HCT116 (cell line): ENCODE results near the gene GAS2L2. TPM values are rescaled to one million over a fixed set of nuclear protein-coding genes. Genes with fewer than 3 reads are reported as not detected.

Experiments used
- ATAC-seq: fragments of 200-7000 bp; cut with Tn5 transposase; 2 replicates; pipeline ENCODE4 v1.9.1; 2020; ENCODE audit warnings: mild to moderate bottlenecking, moderate library complexity
- BruUV-seq: library from RNA; stranded (reverse); fragments of 400-500 nt; replicated peaks from 2 replicates; lab custom pipeline; 2021; lab: Mats Ljungman, UMichigan
- CTCF ChIA-PET: fragments of 300-600 bp; sonication (Branson Sonifier 250); formaldehyde crosslinking; loops from one replicate; lab custom pipeline; 2021; ENCODE audit warnings: antibody characterized with exemption; lab: Charles Lee
- POLR2A ChIA-PET: fragments of 300-600, 350-600 bp; sonication (Branson Sonifier 250); formaldehyde crosslinking; loops from one replicate; lab custom pipeline; 2021; ENCODE audit warnings: antibody characterized with exemption; lab: Charles Lee
- RAD21 ChIA-PET, 2 experiments: fragments of 300-600 bp; sonication (Branson Sonifier 250); formaldehyde crosslinking; loops; one replicate each; lab custom pipeline; 2023; ENCODE audit warnings: low total read pairs in 2 of 2; ENCODE audit not compliant: uncharacterized antibody in 2 of 2, unreplicated experiment in 2 of 2, low non-redundant PET in 1 of 2; lab: Charles Lee
- DNase-seq: peaks from one replicate; pipeline ENCODE4 v3.0.0-alpha.2; 2010; ENCODE audit warnings: low read depth, low spot score
- H2AFZ ChIP-seq: fragments of 200-600 bp; shearing (Covaris generic), sonication (generic); 2 replicates; pipeline ENCODE4 v1.6.1; 2017; ENCODE audit warnings: low read depth, mixed run types, mixed read lengths, antibody characterized with exemption, low read length; ENCODE audit not compliant: poor library complexity, severe bottlenecking
- H3K27ac ChIP-seq: 2 replicates; pipeline ENCODE4 v1.5.1; 2012; ENCODE audit warnings: low read depth, low read length
- H3K27me3 ChIP-seq: fragments of 200-600 bp; sonication (generic); 2 replicates; pipeline ENCODE4 v1.6.1; 2016; ENCODE audit warnings: mixed run types, low read length, mixed read lengths; ENCODE audit not compliant: insufficient read depth
- H3K36me3 ChIP-seq, 2 experiments: fragments of 200-500 bp in 1 of 2; fragments of 200-600 bp in 1 of 2; sonication (Bioruptor generic) in 1 of 2; sonication (generic) in 1 of 2; 2 replicates each; pipeline versions ENCODE4 v1.5.1 to v1.6.1; 2014 to 2016; ENCODE audit warnings: low read length in 2 of 2, inconsistent platforms in 1 of 2, mixed read lengths in 1 of 2, mixed run types in 1 of 2; ENCODE audit not compliant: insufficient read depth in 2 of 2, control insufficient read depth in 1 of 2
- H3K4me1 ChIP-seq, 2 experiments: fragments of 200-600 bp in 1 of 2; sonication (generic) in 1 of 2; 2 replicates each; pipeline versions ENCODE4 v1.5.1 to v1.6.1; 2012 to 2017; ENCODE audit warnings: low read length in 2 of 2, inconsistent platforms in 1 of 2, mild to moderate bottlenecking in 1 of 2, mixed read lengths in 1 of 2, mixed run types in 1 of 2, moderate library complexity in 1 of 2; ENCODE audit not compliant: insufficient read depth in 2 of 2, control insufficient read depth in 1 of 2
- H3K4me2 ChIP-seq: fragments of 200-600 bp; sonication (generic); 2 replicates; pipeline ENCODE4 v1.6.1; 2017; ENCODE audit warnings: mixed run types, low read length, mixed read lengths
- H3K4me3 ChIP-seq, 2 experiments: fragments of 200-600 bp in 1 of 2; sonication (generic) in 1 of 2; replicated peaks in 1 of 2; 2 replicates each; pipeline ENCODE4 v1.5.1; 2011 to 2016; ENCODE audit warnings: low read length in 2 of 2, control low read depth in 1 of 2, low read depth in 1 of 2, mild to moderate bottlenecking in 1 of 2, mixed read lengths in 1 of 2, mixed run types in 1 of 2
- H3K79me2 ChIP-seq: fragments of 200-600 bp; sonication (generic); 2 replicates; pipeline ENCODE4 v1.6.1; 2017; ENCODE audit warnings: mild to moderate bottlenecking, mixed run types, low read length, moderate library complexity, mixed read lengths; ENCODE audit not compliant: insufficient read depth
- H3K9ac ChIP-seq: fragments of 200-600 bp; sonication (generic); 2 replicates; pipeline ENCODE4 v1.6.1; 2016; ENCODE audit warnings: low read length, mixed read lengths
- H3K9me2 ChIP-seq: fragments of 200-600 bp; sonication (generic), shearing (Covaris generic); 2 replicates; pipeline ENCODE4 v1.6.1; 2017; ENCODE audit warnings: mixed run types, mild to moderate bottlenecking, moderate library complexity; ENCODE audit not compliant: insufficient read depth
- H3K9me3 ChIP-seq, 2 experiments: fragments of 200-500 bp in 1 of 2; fragments of 200-600 bp in 1 of 2; sonication (Bioruptor generic) in 1 of 2; sonication (generic) in 1 of 2; 2 replicates each; pipeline ENCODE4 v1.6.1; 2014 to 2017; ENCODE audit warnings: low read length in 2 of 2, mixed read lengths in 2 of 2, inconsistent platforms in 1 of 2, low read depth in 1 of 2, mild to moderate bottlenecking in 1 of 2, mixed run types in 1 of 2, moderate library complexity in 1 of 2; ENCODE audit not compliant: control insufficient read depth in 1 of 2, insufficient read depth in 1 of 2
- H4K20me1 ChIP-seq: fragments of 200-600 bp; sonication (generic), shearing (Covaris generic); 2 replicates; pipeline ENCODE4 v1.6.1; 2017; ENCODE audit warnings: mixed run types, mild to moderate bottlenecking, moderate library complexity; ENCODE audit not compliant: insufficient read depth
- CBX3 ChIP-seq: IDR thresholded peaks from 2 replicates; pipeline ENCODE4 v1.6.1; 2012; ENCODE audit warnings: low read depth
- POLR2A ChIP-seq: IDR thresholded peaks from 2 replicates; pipeline ENCODE4 v1.7.0; 2011; ENCODE audit warnings: borderline replicate concordance; ENCODE audit not compliant: insufficient read depth, insufficient read length; ENCODE audit errors: extremely low read depth
- RAD21 ChIP-seq: IDR thresholded peaks from 2 replicates; pipeline ENCODE4 v1.6.1; 2012; ENCODE audit warnings: low read depth, mild to moderate bottlenecking
- intact Hi-C: fragments of 100-400 bp; cut with micrococcal nuclease; formaldehyde crosslinking; loops from 2 replicates; pipeline ENCODE4 v1.10.0; 2022
- total RNA-seq: library from RNA; stranded (reverse); gene quantifications from one replicate; pipeline ENCODE4 v1.2.1, GENCODE V29; 2021; ENCODE audit not compliant: unreplicated experiment
- TF ChIP-seq, protein P1 (sequence below): IDR thresholded peaks from 2 replicates; pipeline ENCODE4 v1.6.1; 2012; ENCODE audit warnings: low read depth
- TF ChIP-seq, protein P2 (sequence below): IDR thresholded peaks from 2 replicates; pipeline ENCODE4 v1.6.1; 2012
- TF ChIP-seq, protein P3 (sequence below): IDR thresholded peaks from 2 replicates; pipeline ENCODE4 v1.6.1; 2011; ENCODE audit warnings: mild to moderate bottlenecking, low read length, moderate library complexity; ENCODE audit not compliant: insufficient replicate concordance; ENCODE audit errors: extremely low read depth

Gene GAS2L2
- total RNA-seq, 1 experiment from 2014 or later = not detected

DNA sequence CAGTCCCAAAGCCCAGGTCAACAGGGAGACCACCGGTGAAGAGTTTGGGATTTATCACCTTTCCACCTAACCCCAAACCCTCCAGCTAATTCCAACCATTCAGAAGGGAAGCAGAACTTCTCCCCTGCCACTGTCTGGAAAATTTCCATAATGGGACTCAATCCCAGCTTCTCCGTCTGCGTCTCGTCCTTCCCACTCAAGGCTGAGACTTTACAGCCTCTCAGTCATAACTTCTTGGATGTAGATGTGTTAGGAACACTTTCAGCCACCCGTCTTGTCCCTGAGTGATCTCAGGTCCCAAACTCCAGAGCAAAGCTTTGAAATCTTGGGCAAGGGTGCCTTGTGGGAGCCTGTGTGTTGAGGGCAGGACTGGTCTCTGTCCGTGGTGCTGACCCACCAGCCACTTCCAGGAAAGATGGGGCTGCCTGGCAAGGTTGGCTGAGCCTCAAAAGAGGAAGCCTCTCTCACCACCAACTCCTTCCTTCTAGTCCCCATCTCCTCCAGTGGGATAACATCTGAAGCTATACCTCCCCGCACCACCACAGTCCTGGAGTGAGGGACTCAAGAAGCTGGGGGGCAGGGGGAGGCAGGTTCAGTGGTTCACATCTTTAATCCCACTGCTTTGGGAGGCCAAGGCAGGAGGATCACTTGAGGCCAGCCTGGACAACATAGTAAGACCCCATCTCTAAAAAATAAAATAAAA, 9.3 kb downstream of the GAS2L2 start:
- BruUV-seq = no TSS peak
- Histone ChIP-seq H3K4me3 (no peak overlapping the region), H3K9me3 (no peaks in the 10 kb centered on the region), H3K79me2 (no peaks in the 10 kb centered on the region), H3K4me2 (no peak overlapping the region)
- CTCF ChIA-PET = no interaction called here
- POLR2A ChIA-PET = no interaction called here
- TF ChIP-seq, protein P1, sequence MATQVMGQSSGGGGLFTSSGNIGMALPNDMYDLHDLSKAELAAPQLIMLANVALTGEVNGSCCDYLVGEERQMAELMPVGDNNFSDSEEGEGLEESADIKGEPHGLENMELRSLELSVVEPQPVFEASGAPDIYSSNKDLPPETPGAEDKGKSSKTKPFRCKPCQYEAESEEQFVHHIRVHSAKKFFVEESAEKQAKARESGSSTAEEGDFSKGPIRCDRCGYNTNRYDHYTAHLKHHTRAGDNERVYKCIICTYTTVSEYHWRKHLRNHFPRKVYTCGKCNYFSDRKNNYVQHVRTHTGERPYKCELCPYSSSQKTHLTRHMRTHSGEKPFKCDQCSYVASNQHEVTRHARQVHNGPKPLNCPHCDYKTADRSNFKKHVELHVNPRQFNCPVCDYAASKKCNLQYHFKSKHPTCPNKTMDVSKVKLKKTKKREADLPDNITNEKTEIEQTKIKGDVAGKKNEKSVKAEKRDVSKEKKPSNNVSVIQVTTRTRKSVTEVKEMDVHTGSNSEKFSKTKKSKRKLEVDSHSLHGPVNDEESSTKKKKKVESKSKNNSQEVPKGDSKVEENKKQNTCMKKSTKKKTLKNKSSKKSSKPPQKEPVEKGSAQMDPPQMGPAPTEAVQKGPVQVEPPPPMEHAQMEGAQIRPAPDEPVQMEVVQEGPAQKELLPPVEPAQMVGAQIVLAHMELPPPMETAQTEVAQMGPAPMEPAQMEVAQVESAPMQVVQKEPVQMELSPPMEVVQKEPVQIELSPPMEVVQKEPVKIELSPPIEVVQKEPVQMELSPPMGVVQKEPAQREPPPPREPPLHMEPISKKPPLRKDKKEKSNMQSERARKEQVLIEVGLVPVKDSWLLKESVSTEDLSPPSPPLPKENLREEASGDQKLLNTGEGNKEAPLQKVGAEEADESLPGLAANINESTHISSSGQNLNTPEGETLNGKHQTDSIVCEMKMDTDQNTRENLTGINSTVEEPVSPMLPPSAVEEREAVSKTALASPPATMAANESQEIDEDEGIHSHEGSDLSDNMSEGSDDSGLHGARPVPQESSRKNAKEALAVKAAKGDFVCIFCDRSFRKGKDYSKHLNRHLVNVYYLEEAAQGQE = peak; percentile 88
- no peak for TF ChIP-seq POLR2A
- TF ChIP-seq, all 23 proteins: peak for 1
- H2AFZ ChIP-seq = no peak overlapping the region
- DNase-seq = no peak
- no peaks in the 10 kb centered on the region for H3K36me3 ChIP-seq
- no peaks in the 10 kb centered on the region for H3K27me3 ChIP-seq
- ATAC-seq = no peak
- intact Hi-C loops = loop anchor here (10.0 kb wide), 2 partner anchors 1199 to 1319 kb away; no protein-coding TSS in a partner anchor
- H4K20me1 ChIP-seq = no peaks in the 10 kb centered on the region
- RAD21 ChIA-PET = no interaction called here
- no peak overlapping the region for H3K27ac ChIP-seq
- H3K4me1 ChIP-seq = no peaks in the 10 kb centered on the region
- H3K9me2 ChIP-seq = no peaks in the 10 kb centered on the region
- no peak overlapping the region for H3K9ac ChIP-seq

DNA sequence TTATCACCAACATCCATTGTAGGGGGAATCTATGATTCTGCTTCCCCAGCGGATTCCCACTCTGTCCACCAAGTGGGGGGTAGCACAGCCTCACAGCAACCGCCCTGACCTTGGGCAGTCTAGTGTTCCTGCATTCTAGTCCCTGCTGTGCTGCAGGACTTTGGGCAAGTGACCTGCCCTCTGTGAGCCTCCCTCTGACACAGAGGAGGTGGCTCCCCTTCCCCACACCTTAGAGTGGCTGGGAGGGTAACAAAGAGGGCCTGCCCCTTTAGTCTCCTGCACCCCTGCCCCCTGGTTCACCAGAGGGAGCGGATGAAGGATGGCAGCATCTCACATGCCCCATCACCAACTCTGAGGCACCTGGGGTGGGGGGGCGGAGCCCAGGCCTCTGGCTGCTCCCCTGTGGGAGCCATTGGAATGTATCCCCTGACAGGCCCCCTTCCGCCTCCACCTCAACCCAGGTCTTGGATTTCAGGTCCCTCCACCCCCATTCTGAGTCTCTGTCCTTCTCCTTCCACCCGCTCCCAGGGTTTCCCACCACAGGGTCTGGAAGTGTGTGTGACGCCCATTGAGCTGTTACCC, 10.1 kb downstream of the GAS2L2 start:
- DNase-seq (no peak), ATAC-seq (no peak)
- no peaks in the 10 kb centered on the region for H3K4me1 ChIP-seq
- no peak overlapping the region for H2AFZ ChIP-seq
- no peaks in the 10 kb centered on the region for H3K27me3 ChIP-seq
- TF ChIP-seq, protein P2, sequence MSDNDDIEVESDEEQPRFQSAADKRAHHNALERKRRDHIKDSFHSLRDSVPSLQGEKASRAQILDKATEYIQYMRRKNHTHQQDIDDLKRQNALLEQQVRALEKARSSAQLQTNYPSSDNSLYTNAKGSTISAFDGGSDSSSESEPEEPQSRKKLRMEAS = no peak
- TF ChIP-seq CBX3 (no peak), RAD21 (no peak)
- TF ChIP-seq, protein P3, sequence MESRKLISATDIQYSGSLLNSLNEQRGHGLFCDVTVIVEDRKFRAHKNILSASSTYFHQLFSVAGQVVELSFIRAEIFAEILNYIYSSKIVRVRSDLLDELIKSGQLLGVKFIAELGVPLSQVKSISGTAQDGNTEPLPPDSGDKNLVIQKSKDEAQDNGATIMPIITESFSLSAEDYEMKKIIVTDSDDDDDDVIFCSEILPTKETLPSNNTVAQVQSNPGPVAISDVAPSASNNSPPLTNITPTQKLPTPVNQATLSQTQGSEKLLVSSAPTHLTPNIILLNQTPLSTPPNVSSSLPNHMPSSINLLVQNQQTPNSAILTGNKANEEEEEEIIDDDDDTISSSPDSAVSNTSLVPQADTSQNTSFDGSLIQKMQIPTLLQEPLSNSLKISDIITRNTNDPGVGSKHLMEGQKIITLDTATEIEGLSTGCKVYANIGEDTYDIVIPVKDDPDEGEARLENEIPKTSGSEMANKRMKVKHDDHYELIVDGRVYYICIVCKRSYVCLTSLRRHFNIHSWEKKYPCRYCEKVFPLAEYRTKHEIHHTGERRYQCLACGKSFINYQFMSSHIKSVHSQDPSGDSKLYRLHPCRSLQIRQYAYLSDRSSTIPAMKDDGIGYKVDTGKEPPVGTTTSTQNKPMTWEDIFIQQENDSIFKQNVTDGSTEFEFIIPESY = no peak
- no TSS peak for BruUV-seq
- ChIA-PET POLR2A (no interaction called here), RAD21 (no interaction called here), CTCF (no interaction called here)
- no peaks in the 10 kb centered on the region for H3K9me2 ChIP-seq
- intact Hi-C loops = loop anchor here (10.0 kb wide), 2 partner anchors 1198 to 1318 kb away; no protein-coding TSS in a partner anchor
- no peaks in the 10 kb centered on the region for H3K9me3 ChIP-seq
- no peak overlapping the region for H3K4me3 ChIP-seq
- H3K79me2 ChIP-seq = no peaks in the 10 kb centered on the region
- no peak overlapping the region for H3K27ac ChIP-seq
- H4K20me1 ChIP-seq = no peaks in the 10 kb centered on the region
- no peak overlapping the region for H3K9ac ChIP-seq
- H3K36me3 ChIP-seq = no peaks in the 10 kb centered on the region
- H3K4me2 ChIP-seq = no peak overlapping the region
